T-helper 22 cell (primary cell): Measurements from ENCODE around the gene PPIF.

ENCODE experiments used
- DNase-seq: peaks from one replicate; pipeline ENCODE4 v3.0.0-alpha.2; 2020; ENCODE audit warnings: low read depth

The PPIF gene

GRCh38 chr10:79347226-79347893, at the start of gene PPIF:
PPIF (plus strand) TSS chr10:79347469; CDS start chr10:79347549, 80 bp downstream.
- peak; percentile 87 for DNase-seq

- DNase-seq = no peak
These were observed 48.6 kb upstream of the PPIF start for GRCh38 chr10:79298403-79299244.

- no peak for DNase-seq
These were observed 47.6 kb upstream of the PPIF start for GRCh38 chr10:79299397-79300241.

- DNase-seq = no peak
These were observed 46.6 kb upstream of the PPIF start for GRCh38 chr10:79300711-79301110.

GRCh38 chr10:79301754-79302530, 45.3 kb upstream of the PPIF start:
- no peak for DNase-seq

- no peak for DNase-seq
These were observed 43.4 kb upstream of the PPIF start for GRCh38 chr10:79303631-79304478.

GRCh38 chr10:79304479-79305087, 42.7 kb upstream of the PPIF start:
- DNase-seq = no peak

GRCh38 chr10:79305515-79305914, 41.8 kb upstream of the PPIF start:
- no peak for DNase-seq

- no peak for DNase-seq
These were observed 41.3 kb upstream of the PPIF start for GRCh38 chr10:79305988-79306387.

GRCh38 chr10:79306644-79307220, 40.5 kb upstream of the PPIF start:
- no peak for DNase-seq

- no peak for DNase-seq
These were observed 39.3 kb upstream of the PPIF start for GRCh38 chr10:79308016-79308415.

- DNase-seq = no peak
These were observed 38.2 kb upstream of the PPIF start for GRCh38 chr10:79308969-79309665.

- DNase-seq = no peak
These were observed 36.9 kb upstream of the PPIF start for GRCh38 chr10:79310200-79310865.

GRCh38 chr10:79310911-79311573, 36.2 kb upstream of the PPIF start:
- no peak for DNase-seq

GRCh38 chr10:79311581-79312407, 35.5 kb upstream of the PPIF start:
- DNase-seq = no peak

- DNase-seq = no peak
These were observed 34.6 kb upstream of the PPIF start for GRCh38 chr10:79312601-79313187.

- no peak for DNase-seq
These were observed 33.9 kb upstream of the PPIF start for GRCh38 chr10:79313320-79313719.
